NCI-H82 (cell line): ENCODE results near the gene ENGASE.
A peak's percentile ranks its signal among the peaks of the same experiment; 100 is the strongest.
"Not testable (repeated sequence)": the region's sequence is repeated elsewhere in the genome, so short reads cannot be mapped to it uniquely, and the experiment has no call there.

Source experiments
- DNase-seq: peaks from one replicate; lab custom pipeline; 2025; lab: John Stamatoyannopoulos, UW

ENGASE gene

GRCh38 chr17:79074649-79075445 lies at the start of gene ENGASE:
Gene ENGASE, plus strand, starts transcription at chr17:79074824. Its CDS starts 121 bp downstream, at chr17:79074945.
- peak; percentile 97 for DNase-seq

DNA sequence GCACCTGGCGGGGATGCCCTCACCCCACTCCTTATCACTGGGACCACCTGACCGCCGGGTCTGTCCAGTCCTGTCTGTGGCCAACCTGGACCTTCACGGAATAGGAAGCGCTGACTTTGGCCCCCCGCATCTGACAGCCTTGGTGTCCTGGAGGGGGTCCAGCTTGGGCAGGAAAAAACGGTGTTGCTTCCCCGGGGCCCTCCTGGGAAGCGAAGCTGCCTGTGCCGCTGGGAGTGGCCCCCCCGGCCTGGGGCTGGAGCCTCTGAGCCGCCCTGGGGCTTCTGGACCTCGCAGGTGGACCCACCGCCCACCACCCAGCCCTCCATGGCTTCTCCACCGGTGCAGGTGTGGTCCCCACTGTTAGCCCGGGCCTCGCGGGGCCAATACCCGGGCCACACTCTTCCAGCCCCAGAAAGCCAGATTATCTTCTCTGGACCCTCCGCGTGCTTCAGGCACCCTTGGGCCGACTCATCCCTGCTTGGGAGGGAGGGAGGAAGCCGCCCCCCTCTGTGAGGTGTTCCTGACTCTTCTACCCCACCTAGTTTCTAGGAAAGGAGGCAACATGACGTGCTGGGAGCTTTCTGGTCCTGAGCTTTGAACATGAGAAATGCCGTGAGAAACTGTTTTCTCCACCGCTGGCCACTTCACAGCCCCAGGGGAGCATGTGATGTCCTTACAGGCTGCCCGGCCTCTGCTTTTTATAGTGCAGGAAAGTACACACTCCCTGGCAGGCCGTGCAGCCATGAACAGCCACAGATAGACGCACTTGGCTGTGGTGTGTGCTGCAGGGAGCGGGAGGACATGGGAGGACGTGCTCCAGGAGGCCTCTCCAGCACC lies 49.5 kb upstream of the ENGASE start:
- DNase-seq = no peak

DNA sequence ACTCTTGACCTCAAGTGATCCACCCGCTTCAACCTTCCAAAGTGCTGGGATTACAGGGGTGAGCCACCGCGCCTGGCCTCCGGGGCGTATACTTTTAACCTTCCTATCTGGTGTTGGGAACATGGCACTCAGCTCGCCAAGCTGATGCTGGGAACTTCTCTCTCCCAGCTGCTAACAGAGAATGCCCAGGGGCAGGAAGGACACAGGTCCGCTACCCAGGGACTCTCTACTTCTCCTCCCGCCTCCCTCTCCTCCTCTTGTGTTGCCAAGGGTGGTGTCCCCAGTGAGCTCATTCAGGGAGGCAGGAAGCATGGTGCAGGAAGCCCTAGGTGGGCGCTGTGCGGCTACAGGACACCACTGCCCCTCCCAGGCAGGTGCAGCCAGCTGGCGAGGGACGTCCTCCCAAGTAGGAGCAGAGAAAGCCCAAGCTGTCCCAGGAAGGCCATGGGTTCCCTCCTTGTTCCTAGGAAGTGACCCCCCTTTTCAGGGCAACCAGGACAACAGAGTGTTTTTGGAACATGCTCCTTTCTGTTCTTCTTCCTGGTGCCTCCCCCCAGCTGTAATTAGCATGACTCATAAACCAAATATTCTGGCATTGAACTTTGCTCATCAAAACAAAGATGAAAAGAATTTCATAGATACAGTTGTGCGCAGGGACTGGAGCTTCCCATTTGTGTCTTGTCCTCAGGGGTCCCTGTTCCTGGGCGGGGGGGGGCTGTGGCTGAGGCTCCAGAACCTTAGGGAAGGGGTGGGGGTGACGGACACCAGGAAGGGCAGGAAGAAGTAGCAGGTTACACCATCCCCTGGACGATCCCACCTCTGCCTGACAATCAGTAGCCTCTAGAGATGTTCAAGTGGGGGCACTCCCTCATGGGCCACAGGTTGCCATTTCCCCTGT lies 48.0 kb upstream of the ENGASE start:
- no peak for DNase-seq

- DNase-seq = no peak
Observed at GRCh38 chr17:79027274-79027924, 47.2 kb upstream of the ENGASE start.

DNA sequence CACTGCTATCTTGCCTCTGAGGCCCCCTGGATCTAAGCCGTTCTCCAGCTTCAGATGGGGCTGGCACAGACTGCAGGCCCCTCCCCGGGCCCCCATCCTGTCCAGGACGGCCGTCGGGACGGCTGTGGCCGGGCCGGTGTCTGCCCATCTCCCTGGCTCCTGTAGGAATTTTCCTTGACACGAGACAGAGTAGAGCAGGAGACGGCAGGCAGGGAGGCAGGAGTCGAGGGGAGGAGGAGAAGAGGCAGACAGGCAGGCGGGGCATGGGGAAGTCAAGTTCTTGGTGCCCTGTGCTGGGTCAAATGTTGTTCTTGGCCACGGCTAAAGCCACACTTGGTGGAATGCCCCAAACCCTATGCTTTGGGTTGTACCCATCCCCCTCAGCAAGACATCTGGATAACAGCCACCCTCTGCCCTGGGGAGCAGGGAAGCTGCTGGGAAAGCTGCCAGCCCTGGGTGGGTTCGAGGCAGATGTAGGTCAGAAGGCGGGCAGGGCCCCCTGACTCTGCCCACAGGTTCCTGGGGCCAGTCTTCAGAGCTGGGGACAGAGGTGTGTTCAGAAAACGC lies 46.6 kb upstream of the ENGASE start:
- no peak for DNase-seq

DNA sequence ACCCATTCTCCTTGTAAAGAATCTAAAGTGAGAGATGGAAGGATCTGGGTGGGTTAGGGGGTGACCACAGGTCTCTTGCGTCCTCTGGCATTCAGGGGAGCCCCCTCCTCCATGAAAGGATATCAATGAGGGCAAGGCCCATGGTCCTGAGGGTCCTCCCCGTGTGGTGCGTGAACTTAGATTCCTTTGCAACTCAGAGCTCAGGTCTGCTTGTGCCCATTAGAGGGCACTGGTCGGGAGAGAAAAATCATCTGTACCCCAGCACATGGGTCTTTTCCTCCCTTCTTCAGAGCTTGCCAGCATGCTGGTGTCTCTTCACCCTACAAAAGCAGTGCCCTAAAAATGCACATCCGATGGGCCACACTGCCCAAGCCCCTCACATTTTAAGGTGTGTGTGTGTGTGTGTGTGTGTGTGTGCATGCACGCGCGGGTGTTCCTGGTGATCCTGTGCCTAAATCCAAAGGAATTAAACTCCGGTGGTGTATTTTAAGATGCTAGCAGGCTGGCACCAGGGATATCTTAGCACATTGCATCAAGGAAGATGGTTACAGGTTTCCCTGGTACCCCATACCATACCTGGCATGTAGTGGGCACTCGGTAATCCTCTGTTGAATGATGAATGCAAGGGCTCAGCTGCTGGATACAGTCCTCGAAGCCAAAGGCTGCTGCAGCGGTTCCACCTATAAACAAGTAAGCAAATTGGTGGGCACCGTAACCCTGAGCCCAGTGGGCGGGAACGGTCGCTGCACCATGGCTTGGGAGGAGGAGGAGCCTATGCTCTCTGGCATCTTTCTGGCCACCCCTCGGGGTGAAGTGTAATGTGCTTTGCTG lies 45.9 kb upstream of the ENGASE start:
- DNase-seq = no peak

DNA sequence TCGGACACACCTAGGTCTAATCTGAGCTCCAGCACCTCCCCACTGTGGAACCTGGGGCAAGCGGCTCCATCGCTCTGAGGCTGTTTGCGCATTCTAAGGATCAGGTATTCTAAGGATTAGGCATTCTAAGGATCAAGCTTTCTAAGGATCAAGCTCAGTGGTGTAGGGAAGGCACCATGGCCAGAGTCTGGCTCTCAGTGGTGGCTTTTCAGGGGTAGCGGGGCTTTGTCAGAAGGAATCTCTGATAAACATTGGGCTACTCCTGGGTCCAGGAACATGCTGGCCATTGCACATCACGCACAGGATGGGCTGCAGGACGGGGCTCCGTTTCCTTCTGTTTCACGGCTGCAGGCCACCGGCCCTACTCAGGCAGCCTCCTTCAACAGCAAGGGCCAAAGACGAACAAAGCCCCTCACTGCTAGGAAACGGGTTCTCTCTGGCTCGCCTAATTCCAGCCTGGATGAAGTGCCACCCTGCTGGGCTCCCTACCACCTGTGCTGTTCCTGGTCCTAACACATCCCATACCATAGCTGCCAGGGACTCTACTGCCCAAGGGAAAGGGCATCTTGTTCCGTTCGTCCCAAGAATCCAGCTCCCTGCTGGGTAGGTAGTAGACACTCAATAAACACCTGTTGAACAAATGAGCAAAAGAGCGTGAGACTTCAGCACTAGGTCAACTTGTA lies 45.2 kb upstream of the ENGASE start:
- no peak for DNase-seq

DNA sequence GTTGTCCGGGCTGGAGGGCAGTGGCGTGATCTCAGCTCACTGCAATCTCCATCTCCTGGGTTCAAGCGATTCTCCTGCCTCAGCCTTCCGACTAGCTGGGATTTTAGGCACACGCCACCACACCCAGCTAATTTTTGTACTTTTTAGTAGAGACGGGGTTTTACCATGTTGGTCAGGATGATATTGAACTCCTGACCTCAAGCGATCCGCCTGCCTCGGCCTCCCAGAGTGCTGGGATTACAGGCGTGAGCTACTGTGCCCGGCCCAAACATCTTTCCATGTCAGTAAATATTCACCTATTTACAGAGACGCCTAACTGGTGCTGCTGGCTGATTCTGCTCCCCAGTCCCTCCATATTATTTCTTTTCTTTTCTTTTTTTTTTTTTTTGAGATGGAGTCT lies 44.0 kb upstream of the ENGASE start:
- DNase-seq = not testable (repeated sequence)

GRCh38 chr17:79031996-79032875 lies 42.4 kb upstream of the ENGASE start:
- no peak for DNase-seq

DNA sequence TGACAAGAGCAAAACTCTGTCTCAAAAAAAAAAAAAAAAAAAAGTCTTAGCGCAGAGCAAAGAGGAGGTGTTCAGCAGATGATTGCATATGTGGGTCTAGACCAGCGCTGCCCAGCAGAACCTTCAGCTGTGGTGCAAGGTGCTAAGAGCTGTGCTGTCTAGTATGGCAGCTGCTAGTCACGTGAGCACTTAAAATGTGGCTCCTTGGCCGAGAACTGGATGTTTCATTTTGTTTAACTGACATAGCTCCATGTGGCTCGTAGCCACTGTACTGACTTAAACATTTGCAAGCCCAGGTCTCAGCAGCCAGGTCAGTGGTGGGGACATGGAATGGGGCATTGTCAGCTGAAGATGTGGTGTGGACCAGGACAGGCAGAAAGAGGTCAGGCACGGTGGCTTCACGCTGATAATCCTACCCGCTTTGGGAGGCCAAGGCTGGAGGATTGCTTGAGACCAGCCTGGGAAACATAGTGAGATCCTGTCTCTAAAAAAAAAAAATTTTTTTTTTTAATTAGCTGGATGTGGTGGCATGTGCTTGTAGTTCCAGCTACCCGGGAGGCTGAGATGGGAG lies 41.5 kb upstream of the ENGASE start:
- DNase-seq = no peak

DNA sequence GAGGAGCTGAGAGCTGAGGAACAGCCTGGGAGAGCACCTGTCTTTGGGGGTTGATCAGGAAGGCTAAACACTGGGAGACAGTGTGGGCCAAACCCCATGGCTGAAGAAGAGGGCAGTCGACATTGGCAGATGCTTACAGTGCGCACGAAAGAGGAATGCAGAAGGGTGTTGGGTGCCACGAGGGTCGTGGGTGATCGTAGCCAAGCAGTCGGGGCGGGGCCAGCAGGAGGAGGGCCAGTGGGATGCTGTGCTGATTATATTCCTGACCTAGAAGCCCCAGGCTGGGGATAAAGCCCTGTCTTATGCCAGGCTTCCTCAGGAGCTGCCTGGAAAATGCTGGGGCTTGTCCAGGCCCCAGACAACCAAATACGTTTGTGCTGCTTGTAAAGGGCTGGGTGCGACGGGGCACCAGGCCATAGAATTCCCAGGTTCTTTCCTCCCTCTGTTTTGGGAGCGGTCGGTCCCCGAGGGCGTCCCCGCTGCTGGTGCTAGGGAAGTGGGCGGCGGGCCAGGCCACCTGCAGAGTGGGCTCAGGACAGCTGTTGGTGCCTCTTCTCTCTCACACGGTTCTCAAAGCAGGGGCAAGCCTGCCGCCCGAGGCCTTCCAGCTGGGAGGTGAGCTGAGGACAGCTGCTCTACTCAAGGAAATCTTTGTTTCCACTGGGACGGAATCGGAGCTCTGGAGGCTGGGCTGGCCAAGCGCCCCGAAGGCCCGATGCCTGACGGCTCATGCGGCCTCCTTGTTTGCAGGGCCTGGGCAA lies 40.7 kb upstream of the ENGASE start:
- DNase-seq = peak; percentile 61

DNA sequence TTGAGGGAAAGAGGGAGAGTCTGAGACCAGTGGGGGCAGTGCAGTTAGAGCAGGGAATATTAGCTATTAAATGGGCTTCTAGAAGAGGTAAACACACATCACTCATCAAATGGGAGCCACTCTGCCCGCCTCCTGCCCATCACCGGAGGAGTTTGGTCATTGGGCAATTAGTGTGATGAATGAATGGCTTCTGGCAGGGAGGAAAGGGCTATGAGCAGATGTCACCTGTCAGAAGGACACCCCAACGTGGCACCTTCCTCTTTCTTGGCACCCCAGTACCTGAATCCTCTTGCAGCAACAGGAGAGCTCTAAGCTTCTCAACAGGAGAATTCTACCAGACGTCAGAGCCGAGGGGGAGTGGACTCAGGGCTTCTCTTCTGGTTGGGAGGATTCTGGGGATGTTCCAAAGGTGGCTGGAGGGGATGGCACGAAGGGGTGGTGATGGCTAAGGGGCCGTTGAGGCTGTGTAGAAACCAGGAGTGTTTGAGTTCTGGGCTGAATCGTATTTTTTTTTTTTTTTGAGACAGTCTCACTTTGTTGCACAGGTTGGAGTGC lies 39.6 kb upstream of the ENGASE start:
- no peak for DNase-seq

DNA sequence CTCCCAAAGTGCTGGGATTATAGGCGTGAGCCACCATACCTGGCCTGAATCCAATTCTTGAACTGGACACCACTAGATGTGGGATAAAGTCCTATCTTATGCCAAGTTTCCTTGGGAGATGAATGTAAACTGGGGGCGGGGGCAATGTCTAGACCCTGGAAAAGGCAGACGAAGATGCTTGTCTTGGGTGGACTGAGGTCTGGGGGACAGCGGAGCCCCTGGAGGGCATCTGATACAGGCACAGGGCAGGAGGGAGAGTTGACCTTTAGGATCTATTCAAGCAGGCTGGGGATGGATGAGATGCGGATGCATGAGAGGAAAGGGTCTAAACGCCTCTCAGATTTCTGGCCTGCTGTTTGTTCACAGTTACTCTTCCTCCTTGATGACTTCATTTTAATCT lies 38.9 kb upstream of the ENGASE start:
- no peak for DNase-seq

DNA sequence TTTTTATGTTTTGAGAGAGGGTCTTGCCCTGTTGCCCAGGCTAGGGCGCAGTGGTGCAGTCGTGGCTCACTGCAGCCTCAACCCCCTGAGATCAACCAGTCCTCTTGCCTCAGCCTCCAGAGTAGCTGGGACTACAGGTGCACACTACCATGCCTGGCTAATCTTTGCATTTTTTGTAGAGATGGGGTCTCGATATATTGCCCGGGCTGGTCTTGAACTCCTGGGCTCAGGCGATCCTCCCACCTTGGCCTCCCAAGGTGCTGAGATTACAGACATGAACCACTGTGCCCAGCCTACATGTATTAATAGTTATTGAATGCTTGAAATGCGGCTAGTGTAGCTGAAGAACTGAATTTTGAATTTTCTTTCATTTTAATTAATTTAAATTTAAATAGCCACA lies 38.4 kb upstream of the ENGASE start:
- DNase-seq = no peak

- DNase-seq = peak; percentile 78
Observed at GRCh38 chr17:79036596-79036995, 38.0 kb upstream of the ENGASE start.

DNA sequence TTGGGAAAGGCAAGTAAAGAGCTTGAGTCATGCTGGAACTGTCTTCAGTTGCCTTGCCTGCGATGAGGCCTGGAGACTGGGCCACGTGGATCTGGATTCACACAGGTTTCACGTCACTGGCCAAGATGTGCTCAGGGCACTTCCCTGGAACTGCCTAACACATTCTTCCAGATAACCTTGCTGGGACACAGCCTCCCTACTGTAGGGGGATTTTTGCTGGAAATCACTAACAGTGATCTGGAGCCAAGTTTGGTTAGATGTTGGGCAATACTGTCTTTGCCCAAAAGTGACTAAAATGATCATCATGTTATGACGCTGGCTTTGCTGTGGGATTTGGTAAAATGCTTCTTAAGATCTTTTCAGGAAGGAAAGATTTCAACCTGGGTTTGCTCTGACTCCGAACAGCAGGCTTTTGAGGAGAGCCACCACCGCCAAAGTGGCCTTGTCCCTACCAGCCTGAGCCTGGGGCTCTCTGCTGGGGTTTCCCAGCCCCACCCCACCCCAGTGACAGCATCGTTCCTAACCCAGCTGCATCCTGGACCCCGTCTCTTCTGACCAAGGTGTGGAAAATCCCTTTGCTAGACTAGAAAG lies 36.0 kb upstream of the ENGASE start:
- no peak for DNase-seq

GRCh38 chr17:79039171-79039570 lies 35.5 kb upstream of the ENGASE start:
- DNase-seq = no peak
